Measurements from ENCODE around the gene MACROH2A1.

GRCh38 chr5:135360278-135361274 is 38.5 kb downstream of the MACROH2A1 start:
- TF ChIP-seq YY1 (IDR thresholded peaks at IDR 0.05; ENCODE audit: insufficient read depth, insufficient read length) (no peak), ZNF274 (IDR thresholded peaks at IDR 0.05; ENCODE audit: low read depth, low read length) (no peak), SUZ12 (IDR thresholded peaks at IDR 0.05; ENCODE audit: extremely low read depth, insufficient read depth, insufficient read length) (no peak)
